NCI-H2227 treated with DMSO at 0.1 percent for 48 hours (cell line): ENCODE data around the gene PTPRO.

Experiments
- DNase-seq: peaks from one replicate; lab custom pipeline; 2025; lab: John Stamatoyannopoulos, UW

The PTPRO gene

GRCh38 chr12:15446807-15447206, 124.5 kb downstream of the PTPRO start:
- DNase-seq = no peak

- DNase-seq = no peak
Observed at GRCh38 chr12:15453613-15454012, 131.3 kb downstream of the PTPRO start.

- no peak for DNase-seq
Observed at GRCh38 chr12:15458008-15458407, 135.7 kb downstream of the PTPRO start.

- no peak for DNase-seq
Observed at GRCh38 chr12:15468911-15469310, 146.6 kb downstream of the PTPRO start.

- DNase-seq = no peak
Observed at GRCh38 chr12:15469356-15469755, 147.0 kb downstream of the PTPRO start.

GRCh38 chr12:15472036-15472435, 149.7 kb downstream of the PTPRO start:
- DNase-seq = no peak

- DNase-seq = no peak
Observed at GRCh38 chr12:15474766-15475165, 152.5 kb downstream of the PTPRO start.

GRCh38 chr12:15477761-15478160, 155.5 kb downstream of the PTPRO start:
- DNase-seq = no peak

- DNase-seq = no peak
Observed at GRCh38 chr12:15481846-15482245, 159.5 kb downstream of the PTPRO start.

- no peak for DNase-seq
Observed at GRCh38 chr12:15485466-15485865, 163.2 kb downstream of the PTPRO start.

- DNase-seq = no peak
Observed at GRCh38 chr12:15486859-15487258, 164.6 kb downstream of the PTPRO start.

- no peak for DNase-seq
Observed at GRCh38 chr12:15488481-15488880, 166.2 kb downstream of the PTPRO start.

- DNase-seq = no peak
Observed at GRCh38 chr12:15494329-15495046, 172.2 kb downstream of the PTPRO start.

- no peak for DNase-seq
Observed at GRCh38 chr12:15495746-15496145, 173.4 kb downstream of the PTPRO start.

- no peak for DNase-seq
Observed at GRCh38 chr12:15496738-15497137, 174.4 kb downstream of the PTPRO start.

- no peak for DNase-seq
Observed at GRCh38 chr12:15497671-15498292, 175.5 kb downstream of the PTPRO start.

GRCh38 chr12:15502211-15502610, 179.9 kb downstream of the PTPRO start:
- DNase-seq = no peak

GRCh38 chr12:15505616-15506015, 183.3 kb downstream of the PTPRO start:
- no peak for DNase-seq

- DNase-seq = no peak
Observed at GRCh38 chr12:15515010-15515409, 192.7 kb downstream of the PTPRO start.

- DNase-seq = peak; percentile 19
Observed at GRCh38 chr12:15520083-15520482, 197.8 kb downstream of the PTPRO start.

- no peak for DNase-seq
Observed at GRCh38 chr12:15520844-15521243, 198.5 kb downstream of the PTPRO start.

GRCh38 chr12:15522574-15523187, 200.4 kb downstream of the PTPRO start:
- peak; percentile 49 for DNase-seq

- no peak for DNase-seq
Observed at GRCh38 chr12:15525441-15525840, 203.1 kb downstream of the PTPRO start.
